ENCODE measurements around the gene CLHC1. TPM values are rescaled to one million over a fixed set of nuclear protein-coding genes. Genes with fewer than 3 reads are reported as not detected.
"Not testable (repeated sequence)": the region's sequence is repeated elsewhere in the genome, so short reads cannot be mapped to it uniquely, and the experiment has no call there.

The CLHC1 gene
- total RNA-seq, 1 experiment from 2014 or later: 11.1 TPM

- TF ChIP-seq EZH2phosphoT487 (IDR thresholded peaks at IDR 0.05; ENCODE audit: borderline replicate concordance): no peak
- TF ChIP-seq ELF1 (IDR thresholded peaks at IDR 0.05; ENCODE audit: borderline replicate concordance, low read depth): no peak
- no peak for TF ChIP-seq POLR2AphosphoS5 (IDR thresholded peaks at IDR 0.05; ENCODE audit: low read depth, low read length)
These were observed 35.6 kb downstream of the CLHC1 start (continued) for GRCh38 chr2:55196526-55196925.

GRCh38 chr2:55191888-55192287 is 40.2 kb downstream of the CLHC1 start:
- POLR2A ChIA-PET; RAD21 ChIA-PET (ENCODE audit: low non-redundant PET in 1 of 2, low total read pairs in 2 of 2, uncharacterized antibody in 2 of 2, unreplicated experiment in 2 of 2); H3K27me3 ChIP-seq (ENCODE audit: insufficient read depth, low read length); intact Hi-C loops (cut with micrococcal nuclease); H3K4me1 ChIP-seq (ENCODE audit: control insufficient read depth in 1 of 2, insufficient read depth in 2 of 2, low read length in 2 of 2); H3K27ac ChIP-seq (ENCODE audit: low read depth, low read length); CTCF ChIA-PET; H3K9ac ChIP-seq (ENCODE audit: low read length); DNase-seq (ENCODE audit: low read depth, low spot score); ATAC-seq; BruUV-seq (replicated peaks); H4K20me1 ChIP-seq (ENCODE audit: insufficient read depth); H3K79me2 ChIP-seq (ENCODE audit: insufficient read depth, low read length); H3K9me2 ChIP-seq (ENCODE audit: insufficient read depth); H2AFZ ChIP-seq (ENCODE audit: low read depth, low read length, poor library complexity, severe bottlenecking); H3K9me3 ChIP-seq (ENCODE audit: control insufficient read depth in 1 of 2, insufficient read depth in 1 of 2, low read depth in 1 of 2, low read length in 2 of 2); H3K4me2 ChIP-seq (ENCODE audit: low read length); H3K36me3 ChIP-seq (ENCODE audit: control insufficient read depth in 1 of 2, insufficient read depth in 2 of 2, low read length in 2 of 2); H3K4me3 ChIP-seq (replicated peaks in 1 of 2; ENCODE audit: low read depth in 1 of 2, low read length in 2 of 2): not testable (repeated sequence)

DNA sequence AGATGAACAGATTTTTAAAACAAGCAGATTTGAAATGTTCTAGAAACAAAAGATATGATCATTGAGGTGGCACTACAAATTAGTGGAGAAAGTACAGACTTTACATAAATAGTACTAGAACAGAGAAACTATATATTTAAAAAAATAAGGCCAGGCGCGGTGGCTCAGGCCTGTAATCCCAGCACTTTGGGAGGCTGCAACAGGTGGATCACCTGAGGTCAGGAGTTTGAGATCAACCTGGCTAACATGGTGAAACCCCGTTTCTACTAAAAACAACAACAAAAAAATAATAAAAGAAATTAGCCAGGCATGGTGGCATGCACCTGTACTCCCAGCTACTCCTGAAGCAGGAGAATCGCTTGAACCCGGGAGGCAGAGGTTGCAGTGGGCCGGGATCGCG is 45.3 kb downstream of the CLHC1 start:
- H2AFZ ChIP-seq (ENCODE audit: low read depth, low read length, poor library complexity, severe bottlenecking); CTCF ChIA-PET; H3K4me2 ChIP-seq (ENCODE audit: low read length); intact Hi-C loops (cut with micrococcal nuclease); DNase-seq (ENCODE audit: low read depth, low spot score); H3K9ac ChIP-seq (ENCODE audit: low read length); H3K27me3 ChIP-seq (ENCODE audit: insufficient read depth, low read length); POLR2A ChIA-PET; H4K20me1 ChIP-seq (ENCODE audit: insufficient read depth); RAD21 ChIA-PET (ENCODE audit: low non-redundant PET in 1 of 2, low total read pairs in 2 of 2, uncharacterized antibody in 2 of 2, unreplicated experiment in 2 of 2); H3K9me3 ChIP-seq (ENCODE audit: control insufficient read depth in 1 of 2, insufficient read depth in 1 of 2, low read depth in 1 of 2, low read length in 2 of 2); H3K4me1 ChIP-seq (ENCODE audit: control insufficient read depth in 1 of 2, insufficient read depth in 2 of 2, low read length in 2 of 2); H3K27ac ChIP-seq (ENCODE audit: low read depth, low read length); BruUV-seq (replicated peaks); H3K4me3 ChIP-seq (replicated peaks in 1 of 2; ENCODE audit: low read depth in 1 of 2, low read length in 2 of 2); H3K79me2 ChIP-seq (ENCODE audit: insufficient read depth, low read length); H3K9me2 ChIP-seq (ENCODE audit: insufficient read depth); ATAC-seq; H3K36me3 ChIP-seq (ENCODE audit: control insufficient read depth in 1 of 2, insufficient read depth in 2 of 2, low read length in 2 of 2): not testable (repeated sequence)

Measured in HCT116 (cell line).